T follicular helper cell (primary cell): ENCODE results near the gene DDN.

Source experiments
- DNase-seq: peaks from one replicate; pipeline ENCODE4 v3.0.0-alpha.2; 2020; ENCODE audit warnings: low read depth

The DDN gene

DNA sequence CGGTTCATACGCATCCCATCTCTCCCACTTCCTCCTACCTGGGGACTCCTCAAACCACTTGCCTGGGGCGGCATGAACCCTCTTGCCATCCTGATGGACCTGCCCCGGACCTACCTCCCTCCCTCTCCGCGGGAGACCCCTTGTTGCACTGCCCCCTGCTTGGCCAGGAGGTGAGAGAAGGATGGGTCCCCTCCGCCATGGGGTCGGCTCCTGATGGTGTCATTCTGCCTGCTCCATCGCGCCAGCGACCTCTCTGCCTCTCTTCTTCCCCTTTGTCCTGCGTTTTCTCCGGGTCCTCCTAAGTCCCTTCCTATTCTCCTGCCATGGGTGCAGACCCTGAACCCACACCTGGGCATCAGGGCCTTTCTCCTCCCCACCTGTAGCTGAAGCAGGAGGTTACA, 17.4 kb downstream of the DDN start:
- no peak for DNase-seq

DNA sequence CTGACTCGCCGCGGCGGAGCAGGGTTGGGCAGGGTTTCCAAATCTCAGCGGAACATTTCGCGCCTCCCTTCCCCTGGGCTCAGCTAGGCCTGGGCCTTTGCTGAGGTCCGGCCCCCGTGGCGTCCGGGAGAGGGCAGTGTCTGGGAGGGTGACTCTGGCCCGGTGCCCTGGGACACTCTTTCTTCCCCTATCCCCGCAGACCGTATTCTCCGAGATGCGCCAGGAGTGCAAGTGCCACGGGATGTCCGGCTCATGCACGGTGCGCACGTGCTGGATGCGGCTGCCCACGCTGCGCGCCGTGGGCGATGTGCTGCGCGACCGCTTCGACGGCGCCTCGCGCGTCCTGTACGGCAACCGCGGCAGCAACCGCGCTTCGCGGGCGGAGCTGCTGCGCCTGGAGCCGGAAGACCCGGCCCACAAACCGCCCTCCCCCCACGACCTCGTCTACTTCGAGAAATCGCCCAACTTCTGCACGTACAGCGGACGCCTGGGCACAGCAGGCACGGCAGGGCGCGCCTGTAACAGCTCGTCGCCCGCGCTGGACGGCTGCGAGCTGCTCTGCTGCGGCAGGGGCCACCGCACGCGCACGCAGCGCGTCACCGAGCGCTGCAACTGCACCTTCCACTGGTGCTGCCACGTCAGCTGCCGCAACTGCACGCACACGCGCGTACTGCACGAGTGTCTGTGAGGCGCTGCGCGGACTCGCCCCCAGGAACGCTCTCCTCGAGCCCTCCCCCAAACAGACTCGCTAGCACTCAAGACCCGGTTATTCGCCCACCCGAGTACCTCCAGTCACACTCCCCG, 18.0 kb downstream of the DDN start:
- DNase-seq: peak; percentile 59

DNA sequence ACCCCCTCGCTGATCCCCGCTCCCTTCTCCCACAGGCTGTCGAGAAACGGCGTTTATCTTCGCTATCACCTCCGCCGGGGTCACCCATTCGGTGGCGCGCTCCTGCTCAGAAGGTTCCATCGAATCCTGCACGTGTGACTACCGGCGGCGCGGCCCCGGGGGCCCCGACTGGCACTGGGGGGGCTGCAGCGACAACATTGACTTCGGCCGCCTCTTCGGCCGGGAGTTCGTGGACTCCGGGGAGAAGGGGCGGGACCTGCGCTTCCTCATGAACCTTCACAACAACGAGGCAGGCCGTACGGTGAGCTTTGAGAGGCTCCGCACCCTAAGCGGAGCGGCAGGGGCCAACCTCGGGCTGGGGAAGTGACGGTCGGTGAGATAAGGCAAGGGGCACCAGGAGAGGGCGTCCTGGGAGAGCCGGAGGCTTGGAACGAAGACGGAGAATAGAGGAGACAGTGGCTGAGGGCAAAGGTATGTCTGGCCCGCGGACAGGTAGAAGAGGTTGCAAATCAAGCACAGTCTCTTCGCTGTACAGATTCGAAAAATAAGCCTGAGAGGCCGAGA, 18.7 kb downstream of the DDN start:
- no peak for DNase-seq

DNA sequence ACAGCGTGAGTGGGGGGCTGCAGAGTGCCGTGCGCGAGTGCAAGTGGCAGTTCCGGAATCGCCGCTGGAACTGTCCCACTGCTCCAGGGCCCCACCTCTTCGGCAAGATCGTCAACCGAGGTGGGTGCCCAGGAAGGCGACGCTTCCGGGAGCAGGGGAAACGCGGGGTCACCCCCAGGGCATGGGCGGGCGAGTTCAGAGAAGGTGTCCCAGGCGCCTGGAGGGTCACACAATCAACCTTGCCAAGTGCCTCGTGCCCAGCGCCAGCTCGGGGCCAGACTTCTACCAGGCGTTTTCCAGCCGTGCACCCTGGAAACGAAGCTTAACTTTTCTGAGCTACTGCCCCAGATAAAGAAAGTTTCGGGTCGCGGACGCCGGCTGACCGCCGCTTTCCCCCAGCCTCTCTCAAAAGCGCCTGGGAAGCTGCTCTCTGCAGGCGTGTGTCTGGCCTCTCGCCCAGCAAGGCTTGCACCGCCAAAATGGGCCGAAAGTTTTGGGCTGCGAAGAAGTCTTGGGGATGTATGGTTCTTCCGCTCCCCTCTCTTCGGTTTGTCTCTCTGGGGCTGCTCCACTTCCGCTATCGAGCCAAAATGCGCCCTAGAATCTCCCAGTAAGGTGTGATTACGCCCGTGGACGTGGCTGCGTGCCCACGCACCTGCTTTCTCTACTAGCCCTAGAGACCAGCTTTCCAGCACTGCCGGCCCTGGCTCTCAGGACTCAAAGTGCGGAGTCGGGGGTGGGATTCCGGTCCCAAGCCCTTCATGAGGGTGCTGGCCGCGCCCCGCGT, 19.4 kb downstream of the DDN start:
- DNase-seq: no peak

DNA sequence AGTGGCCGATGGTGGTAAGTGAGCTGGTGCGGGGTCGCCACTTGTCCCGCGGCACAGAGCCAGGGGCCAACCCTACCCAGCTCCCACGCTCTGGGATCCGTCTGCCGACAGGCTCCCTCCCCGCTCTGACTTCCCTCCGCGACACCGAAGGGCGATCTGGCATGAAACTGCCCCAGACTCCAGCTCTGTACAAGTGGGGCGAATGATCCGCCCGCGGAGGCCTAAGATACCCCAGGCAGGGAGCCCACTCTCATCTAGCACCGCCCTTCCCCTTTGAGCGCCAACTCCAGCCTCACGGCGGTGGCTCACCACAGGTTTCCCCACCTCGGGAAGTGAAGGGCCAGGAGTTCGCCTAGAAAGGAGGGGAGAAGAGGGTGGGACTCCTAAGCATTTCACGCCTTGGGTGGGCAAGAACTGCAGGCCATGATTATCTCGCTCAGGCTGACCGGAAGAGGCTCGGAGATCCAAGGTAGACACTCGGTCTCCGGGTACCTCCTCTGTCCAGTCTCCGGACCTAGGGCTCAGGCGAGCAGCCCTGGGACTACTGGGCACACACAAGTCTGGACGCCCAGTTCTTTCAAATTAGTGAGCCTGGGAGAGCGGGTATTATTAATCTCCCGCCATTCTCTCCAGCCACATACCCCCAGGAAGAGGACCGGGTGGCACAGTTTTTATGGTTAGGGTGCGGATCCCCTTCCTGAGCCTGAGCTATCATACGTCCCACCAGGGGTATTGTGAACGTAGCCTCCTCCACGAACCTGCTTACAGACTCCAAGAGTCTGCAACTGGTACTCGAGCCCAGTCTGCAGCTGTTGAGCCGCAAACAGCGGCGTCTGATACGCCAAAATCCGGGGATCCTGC, 20.2 kb downstream of the DDN start:
- no peak for DNase-seq

DNA sequence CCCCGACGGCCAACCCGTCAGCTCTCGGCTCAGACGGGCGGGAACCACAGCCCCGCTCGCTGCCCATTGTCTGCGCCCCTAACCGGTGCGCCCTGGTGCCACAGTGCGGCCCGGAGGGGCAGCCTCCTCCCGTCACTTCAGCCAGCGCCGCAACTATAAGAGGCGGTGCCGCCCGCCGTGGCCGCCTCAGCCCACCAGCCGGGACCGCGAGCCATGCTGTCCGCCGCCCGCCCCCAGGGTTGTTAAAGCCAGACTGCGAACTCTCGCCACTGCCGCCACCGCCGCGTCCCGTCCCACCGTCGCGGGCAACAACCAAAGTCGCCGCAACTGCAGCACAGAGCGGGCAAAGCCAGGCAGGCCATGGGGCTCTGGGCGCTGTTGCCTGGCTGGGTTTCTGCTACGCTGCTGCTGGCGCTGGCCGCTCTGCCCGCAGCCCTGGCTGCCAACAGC, 20.9 kb downstream of the DDN start, which contains the start of gene WNT1:
Gene WNT1 (plus strand): TSS at position 32 of the 450 bp plus-strand sequence. CDS start 329 bp downstream, at position 361.
- DNase-seq: no peak

DNA sequence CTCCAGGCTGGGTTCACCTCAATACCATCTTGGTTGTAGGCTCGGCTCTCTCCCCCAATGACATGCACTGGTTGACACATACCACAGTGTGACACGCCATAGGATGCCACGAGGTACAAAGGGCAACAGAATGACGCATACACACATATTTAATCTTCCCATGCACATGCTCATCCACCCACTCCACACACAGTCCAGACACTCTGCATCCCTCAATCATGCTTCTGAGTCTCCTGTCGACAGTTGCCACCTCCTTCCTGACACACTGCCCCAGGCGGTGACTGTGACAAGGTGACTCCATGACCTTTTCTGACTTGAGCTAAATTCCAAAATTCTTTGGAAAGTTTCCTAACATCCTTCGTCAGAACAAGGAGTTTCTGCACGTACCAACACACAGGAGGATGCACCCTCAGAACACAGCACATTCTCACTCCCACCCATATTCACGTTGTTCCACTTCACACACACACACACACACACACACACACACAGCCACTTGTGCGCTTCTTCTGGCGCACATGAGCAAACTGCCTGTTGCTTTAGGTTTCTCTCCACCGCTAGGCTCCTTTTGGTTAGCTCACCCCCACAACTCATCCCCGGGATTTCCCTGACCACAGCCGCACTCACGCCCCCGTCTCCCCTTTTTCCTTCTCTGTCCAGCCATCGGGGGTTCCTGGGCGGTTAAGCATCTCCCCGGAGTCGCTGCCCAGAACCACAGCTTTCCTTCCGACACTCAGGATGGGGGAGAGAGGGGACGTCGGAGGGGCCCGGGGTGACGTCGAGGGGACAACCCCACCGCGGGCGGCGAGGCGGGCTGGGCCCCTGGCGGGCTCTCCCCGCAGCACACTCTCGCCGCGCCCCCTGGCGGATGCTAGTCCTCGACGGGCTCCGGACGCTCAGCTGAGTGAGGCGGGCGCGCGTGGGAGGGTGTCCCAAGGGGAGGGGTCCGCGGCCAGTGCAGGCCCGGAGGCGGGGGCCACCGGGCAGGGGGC, 21.6 kb downstream of the DDN start:
- DNase-seq: peak; percentile 70

DNA sequence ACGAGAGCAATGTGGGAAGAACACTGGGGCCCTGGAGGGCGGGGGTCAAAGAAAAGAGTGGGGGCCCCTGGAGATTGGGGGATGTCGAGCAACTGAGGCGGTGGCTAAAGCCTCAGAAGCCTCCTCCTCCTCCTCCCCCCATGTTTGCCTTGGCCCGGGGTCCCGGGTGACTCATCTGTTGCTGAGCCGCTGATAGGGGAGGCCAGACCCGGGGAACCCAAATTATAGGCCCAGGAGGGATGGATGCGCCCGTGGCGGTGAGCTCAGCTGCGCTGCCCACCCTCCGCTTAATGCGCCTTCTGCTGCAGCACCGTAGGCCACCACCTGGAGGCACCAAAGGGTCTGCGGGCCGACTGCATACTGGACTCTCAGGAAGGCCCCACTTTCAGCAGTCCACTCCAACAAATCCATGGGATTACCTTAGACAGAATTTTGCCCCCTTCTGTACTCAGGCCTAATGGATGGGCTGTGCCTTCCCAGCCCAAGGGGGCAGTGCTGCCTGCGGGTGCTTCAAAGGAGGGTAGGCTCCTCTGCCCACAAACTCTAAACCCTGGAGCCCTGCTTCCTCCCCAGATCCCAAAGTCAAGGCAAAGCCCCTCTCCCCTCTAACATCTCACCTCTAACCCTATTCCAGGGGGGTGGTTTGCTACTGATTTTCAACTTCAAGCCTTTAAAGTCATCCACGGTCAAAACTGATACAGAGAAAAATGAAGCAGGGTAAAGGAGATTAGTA, 25.1 kb downstream of the DDN start:
- no peak for DNase-seq

DNA sequence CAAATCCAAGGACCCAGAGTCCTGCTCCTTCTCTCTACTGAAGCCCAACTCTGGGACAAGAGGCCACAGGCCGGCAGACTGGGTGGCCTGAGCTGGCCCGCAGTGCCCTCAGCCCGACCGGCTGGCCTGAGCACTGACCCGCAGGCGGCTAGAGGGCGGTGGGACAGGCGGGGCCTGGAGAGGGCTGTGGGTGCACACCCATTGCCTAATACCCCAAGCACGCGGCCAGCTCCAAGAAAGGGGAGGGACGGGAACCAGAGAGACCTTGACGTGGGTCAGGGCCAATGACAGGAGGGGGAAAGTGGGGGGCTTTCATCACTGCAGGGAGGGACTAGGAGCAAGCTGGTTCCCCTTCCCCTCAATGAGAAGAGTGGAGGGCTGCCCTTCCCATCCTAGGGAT, 25.6 kb downstream of the DDN start:
- DNase-seq: no peak

DNA sequence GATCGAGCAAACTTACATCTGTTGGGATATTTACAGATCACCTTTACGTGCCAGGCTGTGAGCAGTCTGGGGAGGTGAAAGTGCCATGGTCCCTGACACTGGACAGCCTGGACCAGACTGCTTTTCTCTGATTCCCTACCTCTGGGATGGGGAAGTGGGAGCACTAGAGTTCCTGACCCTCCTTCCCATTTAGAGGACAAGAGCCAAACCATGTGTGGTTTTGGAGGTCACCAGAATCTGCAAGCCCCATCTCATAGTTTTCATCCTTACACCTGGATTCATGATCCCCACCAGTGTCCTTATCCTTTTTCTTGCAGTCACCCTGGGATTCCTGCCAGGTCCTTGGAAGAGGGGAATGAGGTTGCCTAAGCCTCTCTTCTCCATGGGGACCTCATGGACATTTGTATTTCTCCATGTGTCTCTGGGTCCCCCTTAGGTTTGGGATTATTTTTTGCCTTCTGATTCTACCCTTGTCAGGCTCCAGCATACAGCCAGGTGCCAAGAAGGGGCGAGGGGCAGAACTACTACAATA, 26.2 kb downstream of the DDN start:
- no peak for DNase-seq

DNA sequence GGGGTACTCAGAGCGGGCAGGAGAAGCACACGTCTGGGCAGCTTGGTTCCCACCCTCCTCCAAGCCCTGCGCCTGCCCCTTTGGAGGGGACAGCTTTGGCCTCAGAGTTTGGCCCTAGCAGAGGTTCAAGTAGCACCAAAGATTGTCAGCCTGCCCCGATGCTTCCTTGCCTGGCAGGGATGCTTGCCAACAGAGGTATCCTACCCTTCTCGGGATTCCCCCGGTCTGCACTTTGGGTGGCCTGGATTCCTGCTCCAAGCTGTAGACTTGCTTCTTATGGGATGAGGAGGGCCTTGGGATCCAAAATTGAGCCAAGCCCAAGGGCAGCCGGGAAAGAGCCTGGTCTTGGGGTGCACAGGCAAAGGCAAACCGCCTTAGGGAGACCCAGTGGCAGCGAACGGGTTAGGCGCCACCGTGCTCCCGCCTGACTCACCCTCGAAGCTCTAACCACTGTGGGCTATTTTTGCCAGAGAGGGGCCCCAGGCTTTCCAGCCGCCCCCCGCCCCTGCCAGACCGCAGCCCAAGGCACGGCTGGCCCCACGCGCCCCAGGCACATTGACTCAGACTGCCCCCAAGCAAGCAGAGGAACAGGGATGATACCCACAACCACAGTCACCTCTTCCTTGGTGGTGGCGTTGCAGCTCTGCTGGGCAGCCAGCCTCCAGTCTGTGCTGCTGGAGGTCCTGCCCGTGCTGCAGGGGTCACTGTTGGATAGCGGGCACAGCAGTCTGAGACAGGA, 26.8 kb downstream of the DDN start:
- no peak for DNase-seq

DNA sequence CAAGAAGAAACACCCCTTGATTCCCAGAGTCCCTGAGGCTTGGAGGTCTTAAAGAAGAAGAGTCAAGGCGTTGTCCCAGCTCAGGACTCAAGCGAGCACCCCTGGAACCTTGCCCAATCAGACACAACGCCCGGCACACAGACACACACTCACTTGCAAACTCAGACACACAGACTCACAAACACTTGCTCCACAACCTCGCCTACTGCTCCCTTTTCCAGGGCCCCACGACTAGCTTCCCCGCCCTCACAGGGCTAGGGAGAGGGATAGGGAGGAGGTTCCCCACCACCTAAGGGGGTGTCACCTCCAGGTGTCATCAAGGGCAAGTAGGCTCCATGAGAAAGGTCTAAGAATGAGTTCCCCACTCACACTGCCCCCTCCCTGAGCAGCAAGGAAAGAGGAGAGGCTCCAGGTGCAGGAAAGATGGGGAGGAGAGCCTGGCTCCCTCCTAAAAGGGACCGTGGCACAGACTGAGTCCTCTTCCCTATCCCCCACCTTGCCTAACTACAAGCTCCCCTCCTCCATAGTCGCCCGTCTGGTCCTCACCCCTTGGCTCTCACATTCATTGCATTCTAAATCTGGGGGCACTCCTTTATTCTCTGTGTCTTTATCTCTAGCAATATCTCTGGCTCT, 28.4 kb downstream of the DDN start:
- DNase-seq: no peak

DNA sequence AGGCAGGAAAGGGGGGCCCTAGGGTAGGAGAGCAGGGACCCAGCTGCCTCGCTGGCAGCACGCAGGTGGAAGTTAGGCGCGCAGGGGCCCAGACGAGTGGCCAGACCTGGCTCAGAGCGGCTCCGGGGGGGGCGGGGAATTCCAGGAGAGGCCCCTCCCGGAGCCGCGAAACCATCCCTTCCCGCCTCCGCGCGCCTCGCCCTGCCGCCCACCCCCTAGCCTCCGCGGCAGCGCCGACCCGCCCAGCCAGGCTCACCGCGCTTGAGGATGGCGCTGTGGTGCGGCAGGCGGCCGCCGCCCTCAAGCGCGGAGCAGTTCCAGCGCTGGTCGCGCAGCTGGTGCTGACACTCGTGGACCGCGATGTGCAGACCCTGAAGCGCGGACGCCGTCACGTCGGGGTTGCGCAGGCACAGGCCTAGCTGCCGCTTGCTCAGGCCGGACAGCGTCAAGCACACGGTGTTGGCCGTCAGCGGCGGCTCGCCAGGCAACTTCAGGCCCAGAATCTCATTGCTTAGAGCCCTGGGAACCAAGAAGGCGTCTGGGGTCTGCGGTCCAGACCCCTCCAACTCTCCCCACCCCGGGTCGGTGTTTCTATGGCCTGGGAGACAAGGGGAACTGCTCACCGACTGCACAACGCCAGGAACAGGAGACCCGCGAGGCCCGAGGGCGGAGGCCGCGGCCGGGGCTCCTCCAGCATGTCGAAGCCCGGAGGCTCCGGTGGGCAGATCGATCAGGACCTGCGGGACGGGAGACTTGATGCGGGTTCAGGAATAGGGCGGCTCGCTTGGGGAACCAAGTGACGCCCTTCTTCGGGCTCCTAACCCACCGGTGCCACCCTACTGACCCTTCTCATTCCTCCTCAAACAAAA, 29.1 kb downstream of the DDN start:
- no peak for DNase-seq

DNA sequence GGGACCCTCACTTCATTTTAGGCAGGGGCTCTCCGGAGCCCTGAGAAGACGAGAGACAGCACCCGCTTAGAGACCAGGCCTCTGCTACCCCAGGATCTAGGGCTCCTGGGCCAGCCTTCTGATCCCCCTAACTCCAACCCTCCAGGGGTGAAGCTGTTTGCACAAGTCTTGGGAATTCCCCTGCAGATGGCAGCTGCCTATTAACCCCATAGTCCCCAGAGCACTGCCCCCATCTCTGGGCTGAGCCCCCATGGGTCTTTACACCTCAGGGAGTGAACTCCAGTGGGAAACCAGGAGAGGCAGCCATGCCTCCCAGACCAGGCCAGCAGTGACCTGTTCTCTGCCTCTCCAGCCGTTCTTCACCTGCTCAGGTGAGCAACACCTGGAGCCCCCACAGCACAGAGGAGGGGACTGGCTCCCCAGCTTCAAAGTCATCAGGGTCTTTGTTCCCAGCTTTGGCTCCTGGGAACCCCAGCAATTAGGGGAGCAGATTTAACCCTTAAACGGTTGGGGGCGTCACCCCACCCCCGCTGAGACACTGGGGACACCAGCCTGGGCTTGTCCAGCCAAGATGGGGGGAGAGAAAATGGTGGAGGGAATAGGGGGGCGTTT, 29.9 kb downstream of the DDN start:
- no peak for DNase-seq

DNA sequence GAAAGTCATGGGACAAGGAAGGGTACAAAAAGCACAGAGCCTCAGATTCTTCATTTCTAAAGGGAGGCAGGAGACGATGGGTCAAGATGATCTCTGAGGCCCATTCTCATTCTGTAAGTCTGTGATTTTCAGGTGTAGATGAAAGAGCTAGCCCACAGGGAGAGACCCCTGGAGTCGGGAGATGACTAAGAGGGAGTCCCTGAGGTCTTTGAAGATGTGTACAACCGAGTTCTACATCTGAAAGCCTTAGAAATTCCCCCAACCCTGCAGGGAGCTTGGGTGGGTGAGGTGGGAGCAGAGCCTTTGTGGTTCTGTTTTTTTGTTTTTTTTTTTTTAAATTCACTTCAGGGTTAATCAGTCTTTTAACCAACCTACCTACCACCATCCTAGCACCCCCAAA, 30.7 kb downstream of the DDN start:
- DNase-seq: no peak

DNA sequence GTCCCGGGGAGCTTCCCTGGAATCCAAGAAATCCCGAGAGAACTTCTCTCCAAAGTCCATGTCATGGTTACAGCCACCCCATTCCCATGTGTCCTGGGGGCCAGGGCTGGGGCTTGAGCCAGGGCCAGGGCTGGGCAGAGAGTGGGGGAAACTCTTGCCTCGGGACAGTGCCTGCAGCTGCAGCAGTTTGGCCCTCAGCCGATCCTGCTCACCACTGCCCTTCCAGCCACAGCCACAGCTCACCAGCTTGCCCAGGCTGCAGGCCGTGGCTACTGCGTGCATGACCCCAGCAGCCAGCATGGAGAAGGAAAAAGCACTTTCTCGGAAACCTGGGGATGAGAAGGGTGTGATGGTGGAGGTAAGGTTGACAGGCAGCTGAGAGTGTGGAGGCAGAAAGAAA, 31.2 kb downstream of the DDN start:
- DNase-seq: no peak
